GM19239 (cell line): ENCODE data around the gene REEP5.
"Not testable (repeated sequence)": the region's sequence is repeated elsewhere in the genome, so short reads cannot be mapped to it uniquely, and the experiment has no call there.

Experiments
- DNase-seq: peaks from one replicate; pipeline ENCODE4 v3.0.0; 2011; ENCODE audit warnings: low spot score; ENCODE audit not compliant: insufficient read length
- FAIRE-seq: peaks from 2 replicates; lab custom pipeline; 2011; peaks lifted over from hg19 to GRCh38; lab: Jason Lieb, UNC

The REEP5 gene

DNA sequence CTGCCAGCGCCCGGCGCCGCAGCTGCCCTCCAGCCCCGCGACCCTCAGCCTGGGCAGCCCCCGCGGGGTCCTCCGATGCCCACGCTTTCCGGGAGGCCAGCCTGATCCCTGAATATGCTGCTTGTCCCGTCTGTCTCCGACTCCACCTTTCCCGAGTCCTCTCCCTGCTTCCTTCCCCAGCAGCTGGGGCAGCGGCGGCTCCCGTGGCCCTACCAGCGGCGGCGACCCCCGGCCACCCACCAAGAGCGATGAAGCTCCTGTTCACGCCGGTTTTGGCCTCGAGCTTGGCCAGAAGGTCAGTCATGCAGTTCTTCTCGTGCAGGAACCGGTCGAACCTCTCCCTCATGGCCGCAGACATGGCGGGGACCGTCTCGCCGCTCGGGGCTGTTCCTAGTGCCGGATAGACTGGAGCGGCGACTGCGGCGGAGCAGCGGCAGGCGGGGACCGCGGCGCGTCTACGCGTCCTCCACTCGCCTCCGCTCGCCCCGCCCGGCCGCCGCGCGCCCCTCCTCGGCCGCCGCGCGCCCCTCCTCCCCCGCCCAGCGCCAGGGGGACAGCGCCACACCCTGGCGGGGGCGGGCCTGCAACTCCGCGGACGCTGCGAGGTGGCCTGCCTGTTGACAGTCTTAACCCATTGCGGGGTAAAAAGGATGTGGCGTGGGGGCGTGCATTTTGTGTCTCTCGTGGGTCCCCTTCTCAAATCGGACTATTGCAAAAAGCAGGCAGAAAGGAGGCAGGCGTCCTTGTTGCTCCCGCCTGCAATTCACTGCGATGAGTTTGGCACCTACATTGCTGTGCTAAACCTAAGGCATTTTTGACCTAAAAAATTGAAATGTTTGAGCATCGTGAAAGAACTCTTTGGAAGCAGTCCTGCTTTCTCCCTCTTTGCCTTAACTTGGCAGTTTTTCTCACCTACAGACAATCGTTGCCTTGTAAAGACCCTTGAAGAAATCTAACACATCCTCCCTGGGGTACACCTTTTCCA lies at the start of gene REEP5:
TSS of gene REEP5 (minus strand) at position 395 of the 985 bp plus-strand sequence. CDS start at position 358, 37 bp downstream.
- DNase-seq: peak; percentile 62
- FAIRE-seq: peak; percentile 52

DNA sequence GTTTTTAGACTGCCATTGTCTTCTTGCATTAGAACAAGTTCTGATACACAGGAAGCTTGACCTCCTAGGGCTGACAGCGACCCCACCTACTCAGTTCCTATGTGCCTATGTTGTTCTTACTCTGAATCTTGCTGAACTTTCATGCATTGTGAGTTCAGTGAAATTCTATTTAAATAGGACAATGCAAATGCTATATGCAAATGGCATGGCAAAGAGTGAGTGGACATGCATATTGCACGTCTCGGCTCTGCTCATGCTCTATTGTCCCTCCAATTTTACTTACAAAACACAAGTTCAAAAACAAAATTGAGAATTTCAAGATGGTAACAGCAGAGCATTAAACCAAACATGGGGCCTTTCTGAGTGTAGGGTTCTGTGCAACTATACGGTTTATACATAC lies 49.2 kb upstream of the REEP5 start:
- DNase-seq: no peak
- no peak for FAIRE-seq

DNA sequence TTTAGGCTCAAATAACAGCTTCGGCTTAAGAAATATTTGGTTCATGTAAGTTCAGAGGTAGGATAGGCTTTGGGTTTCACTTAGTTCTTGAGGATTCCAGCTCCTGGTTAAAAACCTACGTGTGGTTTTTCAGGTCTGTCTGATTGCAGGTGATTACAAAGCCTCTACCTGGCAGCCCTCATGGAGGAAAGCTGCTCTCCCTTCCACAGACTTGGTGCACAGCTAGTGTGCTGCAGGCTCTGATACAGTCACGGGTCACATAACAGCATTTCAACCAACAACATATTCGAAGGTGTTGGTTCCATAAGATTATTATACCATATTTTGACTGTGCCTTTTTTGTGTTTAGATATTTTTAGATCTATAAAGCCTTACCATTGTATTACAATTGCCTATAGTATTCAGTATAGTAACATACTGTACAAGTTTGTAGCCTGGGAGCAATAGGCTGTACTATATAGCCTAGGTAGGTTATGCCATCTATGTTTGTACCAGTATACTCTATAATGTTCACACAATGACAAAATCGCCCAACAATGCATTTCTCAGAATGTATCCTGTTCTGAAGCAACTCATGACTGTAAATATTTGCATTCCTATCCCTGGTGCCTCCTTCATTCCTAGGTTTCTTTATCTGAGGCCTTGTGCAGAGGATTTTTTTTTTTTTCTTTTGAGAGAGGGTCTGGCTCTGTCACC lies 46.5 kb upstream of the REEP5 start:
- DNase-seq (no peak), FAIRE-seq (peak; percentile 26)

DNA sequence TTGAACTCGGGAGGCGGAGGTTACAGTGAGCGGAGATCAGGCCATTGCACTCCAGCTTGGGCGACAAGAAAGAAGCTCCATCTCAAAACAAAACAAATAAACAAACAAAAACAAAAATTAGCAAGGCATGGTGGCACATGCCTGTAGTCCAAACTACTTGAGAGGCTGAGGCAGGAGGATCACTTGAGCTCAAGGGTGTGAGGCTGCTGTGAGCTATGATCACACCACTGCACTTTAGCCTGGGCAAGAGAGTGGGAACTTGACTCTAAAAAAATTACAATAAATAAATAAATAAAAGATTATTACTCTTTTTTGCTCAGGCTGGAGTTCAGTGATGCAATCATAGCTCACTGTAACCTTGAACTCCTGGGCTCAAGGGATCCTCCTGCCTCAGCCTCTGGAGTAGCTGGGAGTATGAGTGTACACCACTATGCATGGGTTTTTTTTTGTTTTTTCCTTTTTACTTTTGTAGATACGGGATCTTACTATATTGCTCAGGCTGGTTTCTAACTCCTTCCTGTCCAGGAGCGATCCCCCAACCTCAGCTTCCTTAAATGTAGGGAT lies 45.6 kb upstream of the REEP5 start:
- DNase-seq (no peak), FAIRE-seq (no peak)

DNA sequence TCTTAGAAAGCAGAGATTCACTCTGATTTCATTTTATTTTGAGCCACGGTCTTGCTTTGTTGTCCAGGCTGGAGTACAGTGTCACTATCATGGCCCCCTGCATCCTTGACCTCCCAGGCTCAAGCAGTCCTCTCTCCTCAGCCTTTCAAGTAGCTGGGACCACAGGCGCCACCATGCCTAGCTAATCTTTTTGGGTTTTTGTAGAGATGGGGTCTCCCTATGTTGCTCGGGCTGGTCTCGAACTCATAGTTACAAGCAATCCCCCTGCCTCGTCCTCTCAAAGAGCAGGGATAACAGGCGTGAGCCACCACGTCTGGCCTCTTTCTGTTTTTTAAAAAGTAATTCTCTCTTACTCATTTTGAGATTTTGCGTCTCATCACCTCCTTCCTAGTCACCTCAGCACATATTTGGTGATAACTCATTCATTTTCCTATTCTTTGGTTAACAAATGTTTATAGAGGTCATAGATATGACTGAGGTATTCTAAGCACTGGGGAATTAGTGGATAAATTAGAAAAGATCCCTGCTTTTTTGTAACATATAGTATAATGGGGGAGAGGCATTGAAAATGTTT lies 43.8 kb upstream of the REEP5 start:
- FAIRE-seq: no peak
- DNase-seq: no peak

DNA sequence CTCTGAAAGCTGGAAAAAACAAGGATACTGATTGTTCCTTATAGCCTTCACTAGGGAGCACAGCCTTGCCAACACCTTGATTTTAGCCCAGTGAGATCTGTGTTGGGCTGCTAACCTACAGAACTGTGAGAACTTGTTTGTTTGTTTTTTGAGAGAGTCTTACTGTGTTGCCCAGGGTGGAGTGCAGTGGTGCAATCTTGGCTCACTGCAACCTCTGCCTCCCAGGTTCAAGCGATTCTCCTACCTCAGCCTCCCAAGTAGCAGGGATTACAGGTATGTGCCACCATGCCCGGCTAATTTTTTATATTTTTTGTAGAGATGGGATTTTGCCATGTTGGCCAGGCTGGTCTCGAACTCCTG lies 41.3 kb upstream of the REEP5 start:
- not testable (repeated sequence) for DNase-seq, FAIRE-seq

DNA sequence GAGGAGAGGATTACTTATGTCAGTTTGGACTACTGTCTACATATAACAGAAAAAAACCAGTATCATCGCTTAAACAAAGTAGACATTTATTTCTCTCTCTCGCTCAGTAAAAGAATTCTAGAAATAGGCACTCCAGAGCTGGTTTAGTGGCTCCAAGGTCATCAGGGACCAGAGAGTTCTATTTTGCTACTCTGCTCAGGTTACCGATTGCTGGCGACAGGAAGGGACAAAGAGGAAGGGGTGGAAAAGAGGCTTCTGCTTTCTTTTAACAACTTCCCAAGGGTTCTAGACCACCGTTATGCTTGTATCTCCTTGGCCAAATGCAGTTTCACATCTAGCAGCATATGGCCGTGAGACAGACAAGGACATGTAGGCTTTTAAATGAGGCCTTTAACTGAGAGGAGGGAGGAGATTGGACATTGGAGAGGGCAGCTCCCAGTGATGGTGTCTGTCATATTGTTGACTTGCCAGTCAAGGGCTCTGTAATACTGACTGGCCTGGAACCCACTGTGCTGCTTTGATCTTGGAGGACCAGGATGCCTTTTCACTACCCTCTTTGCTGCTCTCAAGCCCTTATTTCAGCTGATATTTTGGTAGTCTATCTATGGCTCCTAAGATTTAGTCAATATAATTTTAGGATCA lies 39.0 kb upstream of the REEP5 start:
- FAIRE-seq: peak; percentile 28

DNA sequence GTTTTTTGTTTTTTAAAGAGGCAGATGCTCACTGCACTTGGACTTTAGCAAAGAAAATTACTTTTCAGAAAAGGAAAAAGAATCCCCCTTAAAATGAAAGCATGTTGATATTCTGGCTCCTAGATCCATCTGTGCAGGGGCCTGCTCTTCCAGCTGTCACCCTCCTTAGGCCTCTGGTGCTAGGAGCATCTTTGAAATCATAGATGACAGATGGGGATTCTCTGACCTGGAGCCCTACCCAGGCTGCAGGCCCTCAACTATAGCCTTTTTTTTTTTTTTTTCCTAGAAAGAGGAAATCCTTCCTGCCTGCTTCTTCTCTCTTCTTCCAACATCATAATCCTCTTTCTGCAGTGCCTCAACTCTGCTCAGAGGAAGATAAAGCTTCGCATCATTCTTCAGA lies 38.3 kb upstream of the REEP5 start:
- FAIRE-seq (no peak), DNase-seq (no peak)

More for the DNA sequence above, 39.0 kb upstream of the REEP5 start:
- DNase-seq: no peak

DNA sequence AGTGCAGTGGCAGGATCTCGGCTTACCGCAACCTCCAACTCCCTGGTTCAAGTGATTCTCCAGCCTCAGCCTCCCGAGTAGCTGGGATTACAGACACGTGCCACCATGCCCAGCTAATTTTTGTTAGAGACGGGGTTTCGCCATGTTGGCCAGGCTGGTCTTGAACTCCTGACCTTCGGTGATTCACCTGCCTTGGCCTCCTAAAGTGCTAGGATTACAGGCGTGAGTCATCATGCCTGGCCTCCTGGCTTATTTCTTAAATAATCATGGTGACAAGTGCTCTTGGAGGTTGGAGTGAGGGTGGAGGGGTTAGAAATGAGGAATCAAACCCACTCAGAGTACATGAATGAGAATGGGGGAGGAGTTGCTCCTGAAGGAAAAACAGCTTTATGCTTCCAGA lies 37.8 kb upstream of the REEP5 start:
- not testable (repeated sequence) for FAIRE-seq, DNase-seq

DNA sequence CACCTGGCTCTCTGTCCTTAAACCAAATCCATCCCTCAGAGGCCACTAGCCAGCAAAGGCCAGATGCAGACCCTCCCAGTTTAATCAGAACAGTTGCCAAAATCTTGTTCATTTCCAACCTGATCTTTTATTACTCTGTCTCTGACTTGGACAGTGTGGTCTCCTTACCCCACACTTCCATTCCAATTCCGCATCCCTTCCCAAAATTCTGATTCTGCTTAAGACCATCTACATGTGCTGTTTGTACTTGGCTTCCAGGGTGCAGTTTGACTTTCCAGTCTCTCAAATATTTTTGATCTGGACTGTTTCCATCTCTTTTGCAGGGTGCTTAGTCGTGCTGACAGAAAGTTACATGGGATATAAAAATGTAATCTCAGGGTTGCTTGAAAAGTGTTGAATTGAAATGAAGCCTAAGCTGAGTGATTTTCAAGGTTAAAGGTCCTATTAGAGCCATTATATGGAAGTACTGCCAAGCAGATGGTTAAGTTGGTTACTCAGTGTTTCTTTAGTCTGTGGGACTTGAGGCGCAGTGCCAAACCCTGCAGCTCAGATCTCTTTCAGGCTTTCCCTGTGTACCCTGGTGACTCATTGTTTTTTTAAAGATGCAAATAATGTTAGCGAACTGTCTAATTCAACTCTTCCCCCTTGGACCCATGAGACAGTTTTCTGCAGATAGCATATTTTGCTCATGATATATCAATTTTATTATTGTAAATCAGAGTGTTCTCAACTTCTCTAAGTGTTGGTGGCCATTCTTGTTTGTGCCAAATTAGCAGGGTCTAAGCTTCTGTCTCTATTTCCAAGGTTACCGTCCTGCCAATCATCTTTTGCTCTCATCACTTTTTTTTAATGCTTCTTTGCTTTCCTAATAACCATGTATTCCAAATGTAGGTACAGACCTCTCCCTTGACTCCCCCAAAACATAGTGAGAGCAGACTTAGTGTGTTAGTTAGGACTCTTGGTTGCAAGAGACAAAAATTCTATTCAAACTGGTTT lies 36.4 kb upstream of the REEP5 start:
- DNase-seq (peak; percentile 29), FAIRE-seq (peak; percentile 56)

DNA sequence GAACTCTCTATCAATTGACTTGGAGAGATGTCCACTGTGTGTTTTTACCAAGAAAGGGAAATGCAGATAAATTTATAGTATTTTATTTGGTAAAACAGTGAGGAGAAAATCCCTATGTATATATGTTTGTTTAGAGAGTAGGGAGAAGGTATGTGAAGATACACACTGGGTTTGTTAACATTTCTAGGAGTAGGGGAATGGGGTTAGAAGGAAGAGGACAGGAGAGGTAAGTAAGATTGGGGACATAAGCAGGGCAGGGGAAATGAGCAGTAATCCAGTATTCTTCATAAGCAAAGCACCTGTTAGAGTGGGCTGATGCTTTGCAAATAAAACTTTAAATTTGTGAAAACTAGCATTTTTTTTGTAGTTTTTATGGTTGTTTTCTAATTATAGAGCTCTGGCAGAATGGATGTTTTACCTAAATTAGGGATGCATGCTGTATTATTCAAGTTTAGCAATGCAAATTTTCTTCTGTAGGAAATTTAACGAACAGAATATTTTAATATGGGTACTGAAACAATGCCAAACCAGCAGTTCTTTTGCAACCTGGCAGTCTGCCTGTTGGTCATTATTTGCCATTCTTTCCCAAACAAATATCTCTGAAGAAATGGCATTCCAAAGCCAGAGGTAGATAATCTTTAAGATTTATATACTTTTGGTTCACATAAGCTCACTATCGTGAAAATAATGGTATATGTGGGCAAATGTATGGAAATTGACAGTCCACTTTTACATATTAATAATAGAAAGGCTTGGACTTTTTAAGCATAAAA lies 35.2 kb upstream of the REEP5 start:
- FAIRE-seq (no peak), DNase-seq (no peak)

DNA sequence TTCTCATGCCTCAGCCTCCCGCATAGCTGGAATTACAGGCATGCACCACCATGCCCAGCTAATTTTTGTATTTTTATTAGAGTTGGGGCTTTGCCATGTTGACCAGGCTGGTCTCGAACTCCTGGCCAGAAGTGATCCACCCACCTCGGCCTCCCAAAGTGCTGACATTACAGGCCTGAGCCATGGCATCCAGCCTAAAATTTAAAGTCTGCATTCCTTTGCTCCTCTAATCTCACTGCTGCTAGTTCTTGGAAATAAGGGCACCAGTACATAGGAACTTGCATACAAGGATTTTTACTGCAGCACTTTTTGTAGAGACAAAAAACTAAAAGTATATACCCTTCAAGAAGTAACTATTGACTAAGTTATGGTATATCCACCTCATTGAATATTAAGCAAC lies 34.6 kb upstream of the REEP5 start:
- FAIRE-seq: no peak
- no peak for DNase-seq

DNA sequence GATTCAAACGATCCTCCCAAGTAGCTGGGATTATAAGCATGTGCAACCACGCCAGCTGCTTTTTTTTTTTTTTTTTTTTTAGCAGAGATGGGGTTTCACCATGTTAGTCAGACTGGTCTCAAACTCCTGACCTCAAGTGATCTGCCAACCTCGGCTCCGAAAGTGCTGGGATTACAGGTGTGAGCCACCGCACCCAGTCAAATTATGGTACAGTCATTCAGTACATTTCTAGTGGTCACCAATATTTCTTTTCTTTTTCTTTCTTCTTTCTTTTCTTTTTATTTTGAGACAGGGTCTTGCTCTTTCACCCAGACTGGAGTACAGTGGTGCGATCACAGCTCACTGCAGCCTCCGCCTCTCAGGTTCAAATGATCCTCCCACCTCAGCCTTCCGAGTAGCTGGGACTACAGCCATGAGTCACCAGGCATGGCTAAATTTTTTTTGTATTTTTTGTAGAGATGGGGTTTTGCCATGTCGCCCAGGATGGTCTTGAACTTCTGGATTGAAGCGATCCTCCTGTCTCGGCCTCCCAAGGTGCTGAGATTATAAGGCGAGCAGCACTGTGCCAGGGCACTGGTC lies 29.2 kb upstream of the REEP5 start:
- no peak for DNase-seq
- no peak for FAIRE-seq

DNA sequence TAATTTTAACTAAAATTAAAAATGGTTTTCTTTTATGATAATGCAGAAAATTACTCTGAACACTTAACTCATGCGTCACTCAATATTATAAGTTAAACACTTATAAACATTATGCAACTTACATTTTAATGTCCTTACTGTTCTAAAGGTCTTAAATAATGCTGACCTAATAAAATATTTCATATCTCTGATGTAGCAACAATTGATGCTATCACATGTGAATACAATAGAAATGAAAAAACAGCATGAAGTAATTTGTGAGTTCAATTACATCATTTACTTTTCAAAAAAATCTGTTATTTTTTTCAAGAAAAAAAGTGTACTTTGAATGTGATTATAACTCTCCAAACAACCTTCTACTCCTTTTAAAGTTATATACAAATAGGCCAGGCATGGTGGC lies 26.4 kb upstream of the REEP5 start:
- DNase-seq: no peak
- no peak for FAIRE-seq

DNA sequence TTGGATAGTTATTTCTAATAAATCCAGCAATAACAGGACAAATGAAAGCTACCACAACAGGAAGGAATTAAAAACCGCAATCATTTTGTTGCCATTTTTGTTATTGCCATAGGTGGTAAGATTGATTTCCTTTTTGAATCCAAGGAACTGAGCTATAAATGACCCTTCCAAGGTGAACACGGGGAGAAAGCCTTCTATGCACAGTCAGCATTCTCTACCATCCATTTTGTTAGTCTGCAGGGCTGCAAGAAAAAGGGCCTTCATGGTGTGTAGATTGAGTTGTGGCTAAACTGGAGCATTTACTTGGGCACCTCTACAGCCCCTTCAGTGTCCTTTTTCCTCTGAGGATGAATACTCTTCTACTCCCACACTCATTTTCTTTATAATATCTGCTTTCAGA lies 18.6 kb upstream of the REEP5 start:
- FAIRE-seq (no peak), DNase-seq (no peak)

DNA sequence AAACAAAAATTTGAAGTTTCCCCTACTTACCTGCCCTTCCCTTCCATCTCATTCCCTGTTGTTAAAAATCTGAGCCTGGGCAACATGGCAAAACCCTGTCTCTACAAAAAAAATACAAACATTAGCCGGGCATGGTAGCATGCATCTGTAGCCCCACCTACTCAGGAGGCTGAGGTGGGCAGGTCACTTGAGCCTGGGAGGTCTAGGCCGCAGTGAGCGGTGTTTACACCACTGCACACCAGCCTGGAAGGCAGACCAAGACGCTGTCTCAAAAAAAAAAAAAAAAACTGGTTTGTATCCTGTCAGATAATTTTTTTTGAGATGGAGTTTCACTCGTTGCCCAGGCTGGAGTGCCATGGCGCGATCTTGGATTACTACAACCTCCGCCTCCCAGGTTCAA lies 16.3 kb upstream of the REEP5 start:
- FAIRE-seq: no peak

DNA sequence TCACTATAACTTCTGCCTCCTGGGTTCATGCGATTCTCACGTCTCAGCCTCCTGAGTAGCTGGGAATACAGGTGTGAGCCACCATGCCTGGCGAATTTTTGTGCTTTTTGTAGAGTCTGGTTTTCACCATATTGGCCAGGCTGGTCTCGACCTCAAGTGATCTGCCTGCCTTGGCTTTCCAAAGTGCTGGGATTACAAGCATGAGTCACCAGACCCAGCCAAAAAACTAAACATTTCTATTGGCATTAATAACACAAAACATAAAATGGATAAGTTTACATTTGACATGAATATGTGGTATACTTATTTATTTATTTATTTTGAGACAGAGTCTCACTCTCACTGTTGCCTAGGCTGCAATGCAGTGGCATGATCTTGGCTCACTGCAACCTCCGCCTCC lies 13.6 kb upstream of the REEP5 start:
- DNase-seq (no peak), FAIRE-seq (no peak)

More for the DNA sequence above, 16.3 kb upstream of the REEP5 start:
- no peak for DNase-seq

DNA sequence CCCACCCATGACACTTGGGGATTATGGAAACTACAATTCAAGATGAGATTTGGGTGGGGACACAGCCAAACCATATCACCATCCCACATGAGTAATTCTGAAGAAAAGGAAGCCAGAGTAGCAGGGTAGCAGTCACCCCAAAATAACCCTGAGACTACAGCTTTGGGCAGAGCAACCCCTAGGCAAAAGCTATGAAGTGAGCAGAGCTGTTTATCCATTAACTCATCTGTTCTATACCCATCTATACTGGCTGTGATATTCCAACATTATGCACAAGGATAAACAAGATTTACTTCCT lies 12.3 kb upstream of the REEP5 start:
- FAIRE-seq (no peak), DNase-seq (no peak)
